HepG2 (cell line): ENCODE measurements around the gene INPP5E. TPM values are rescaled to one million over a fixed set of nuclear protein-coding genes. Genes with fewer than 3 reads are reported as not detected.

Experiments
- ATAC-seq: fragments of 200-7000 bp; cut with Tn5 transposase; 3 replicates; pipeline ENCODE4 v1.9.1; 2020; ENCODE audit warnings: mild to moderate bottlenecking, moderate library complexity
- BruUV-seq: library from RNA; stranded (reverse); fragments of 400-500 nt; replicated peaks from 2 replicates; lab custom pipeline; 2021; lab: Mats Ljungman, UMichigan
- CTCF ChIA-PET: fragments of 300-600 bp; formaldehyde crosslinking; extraction: SDS; loops from one replicate; lab custom pipeline; 2021; ENCODE audit warnings: low total read pairs, inconsistent platforms, low intra/inter-chr PET ratio; lab: Yijun Ruan, JAX
- POLR2A ChIA-PET: fragments of 350-600 bp; sonication (Branson Sonifier 250); formaldehyde crosslinking; loops from one replicate; lab custom pipeline; 2020; ENCODE audit warnings: antibody characterized with exemption, inconsistent platforms; lab: Yijun Ruan, JAX
- DNase-seq: peaks from one replicate; pipeline ENCODE4 v3.0.0-alpha.2; 2015; ENCODE audit warnings: low spot score
- FAIRE-seq: peaks from 3 replicates; lab custom pipeline; 2011; peaks lifted over from hg19 to GRCh38; lab: Jason Lieb, UNC
- H2AFZ ChIP-seq: one replicate; pipeline ENCODE4 v1.6.1; 2011; ENCODE audit warnings: low read length, inconsistent platforms
- H3K27ac ChIP-seq: fragments of 300-600 bp; 3 replicates; pipeline ENCODE4 v1.8.0; 2011; ENCODE audit warnings: mixed run types, mild to moderate bottlenecking, mixed read lengths, low read length, inconsistent platforms; ENCODE audit not compliant: insufficient read depth; ENCODE audit errors: extremely low read length
- H3K27me3 ChIP-seq, 2 experiments: fragments of 200-600 bp in 1 of 2; 2 replicates in 1 of 2; 3 replicates in 1 of 2; pipeline versions ENCODE4 v1.6.0 to v1.8.0; 2011; ENCODE audit warnings: low read length in 2 of 2, mild to moderate bottlenecking in 2 of 2, moderate library complexity in 2 of 2, inconsistent platforms in 1 of 2; ENCODE audit not compliant: insufficient read depth in 2 of 2, control insufficient read depth in 1 of 2
- H3K36me3 ChIP-seq, 2 experiments: fragments of 200-600 bp in 1 of 2; replicated peaks in 1 of 2; 2 replicates in 1 of 2; 3 replicates in 1 of 2; pipeline versions ENCODE4 v1.5.1 to v1.8.0; 2011; ENCODE audit warnings: low read length in 2 of 2, inconsistent platforms in 1 of 2; ENCODE audit not compliant: insufficient read depth in 2 of 2, control insufficient read depth in 1 of 2
- H3K4me1 ChIP-seq: 2 replicates; pipeline ENCODE4 v1.5.1; 2012; ENCODE audit warnings: low read length, inconsistent platforms; ENCODE audit not compliant: insufficient read depth
- H3K4me2 ChIP-seq: 2 replicates; pipeline ENCODE4 v1.6.0; 2011; ENCODE audit warnings: low read depth, low read length, inconsistent platforms
- H3K4me3 ChIP-seq, 3 experiments: fragments of 200-600 bp in 1 of 3; sonication (generic), shearing (Covaris generic) in 1 of 3; replicated peaks in 1 of 3; 2 replicates each; pipeline ENCODE4 v1.5.1; 2011 to 2016; ENCODE audit warnings: low read length in 3 of 3, inconsistent platforms in 2 of 3, low read depth in 2 of 3, mild to moderate bottlenecking in 2 of 3, control low read depth in 1 of 3, mixed read lengths in 1 of 3; ENCODE audit not compliant: insufficient read depth in 1 of 3
- H3K79me2 ChIP-seq: one replicate; pipeline ENCODE4 v1.6.1; 2011; ENCODE audit warnings: low read length, inconsistent platforms; ENCODE audit not compliant: insufficient read depth
- H3K9ac ChIP-seq: 2 replicates; pipeline ENCODE4 v1.6.0; 2011; ENCODE audit warnings: mild to moderate bottlenecking, low read depth, low read length, inconsistent platforms; ENCODE audit not compliant: insufficient read depth
- H3K9me3 ChIP-seq: 2 replicates; pipeline ENCODE4 v1.5.1; 2012; ENCODE audit warnings: mild to moderate bottlenecking, low read length
- H4K20me1 ChIP-seq: 2 replicates; pipeline ENCODE4 v1.6.0; 2011; ENCODE audit warnings: inconsistent platforms, mild to moderate bottlenecking, low read length, moderate library complexity; ENCODE audit not compliant: insufficient read depth
- KLF12 ChIP-seq: sonication (generic); formaldehyde crosslinking; IDR thresholded peaks from 2 replicates; pipeline ENCODE4 v1.4.0; 2020; ENCODE audit warnings: missing genetic modification reagents, borderline replicate concordance
- MXD4 ChIP-seq: IDR thresholded peaks from 2 replicates; pipeline ENCODE4 v1.6.1; 2016; ENCODE audit warnings: mild to moderate bottlenecking, missing biosample characterization, missing genetic modification reagents
- TBL1XR1 ChIP-seq: fragments of 150-350 bp; IDR thresholded peaks from 2 replicates; pipeline ENCODE4 v1.6.1; 2014; ENCODE audit warnings: borderline replicate concordance, low read length; ENCODE audit not compliant: partially characterized antibody
- ZNF10 ChIP-seq: sonication (generic); formaldehyde crosslinking; IDR thresholded peaks from 2 replicates; pipeline ENCODE4 v1.4.0; 2020; ENCODE audit warnings: mild to moderate bottlenecking, low read depth, missing genetic modification reagents, borderline replicate concordance
- ZNF205 ChIP-seq: IDR thresholded peaks from 2 replicates; pipeline ENCODE4 v1.6.1; 2018; ENCODE audit warnings: missing biosample characterization, missing genetic modification reagents
- ZNF207 ChIP-seq: fragments of 450-650 bp; IDR thresholded peaks from 2 replicates; pipeline ENCODE4 v1.6.1; 2016; ENCODE audit warnings: antibody characterized with exemption, borderline replicate concordance
- ZNF317 ChIP-seq: sonication (generic); formaldehyde crosslinking; IDR thresholded peaks from 2 replicates; pipeline ENCODE4 v1.5.0; 2020; ENCODE audit warnings: mild to moderate bottlenecking, missing genetic modification reagents
- ZNF33B ChIP-seq: sonication (generic); formaldehyde crosslinking; IDR thresholded peaks from 2 replicates; pipeline ENCODE4 v1.5.1; 2020; ENCODE audit warnings: mild to moderate bottlenecking, missing genetic modification reagents
- WGBS: methylation state at CpG from one replicate; pipeline ENCODE4 v1.1.6; 2017; ENCODE audit warnings: low lambda C conversion rate; 5-methylcytosine and 5-hydroxymethylcytosine counted together
- in situ Hi-C: cut with HindIII; loops from 2 replicates; pipeline ENCODE4 v1.10.0; 2017; ENCODE audit warnings: low pct_unique_long_range_greater_than_20kb; ENCODE audit not compliant: extremely low pct_ligation_motif_present
- intact Hi-C: fragments of 100-400 bp; cut with micrococcal nuclease; formaldehyde crosslinking; loops from one replicate; pipeline ENCODE4 v1.10.0; 2022; ENCODE audit not compliant: unreplicated experiment
- polyA plus RNA-seq, 8 experiments: library from polyadenylated mRNA; depleted of rRNA in 3 of 8; stranded (reverse) in 7 of 8; unstranded in 1 of 8; fragments of >200 nt; fragmentation: Illumina TruSeq in 4 of 8; extraction: Trizol in 4 of 8; gene quantifications; 2 replicates each; pipeline versions ENCODE4 v1.2.1 to v1.2.3, GENCODE V29; 2011 to 2016; ENCODE audit warnings: low read depth in 4 of 8, missing spikeins in 1 of 8, mixed read lengths in 1 of 8; ENCODE audit not compliant: insufficient read depth in 1 of 8
- total RNA-seq, 5 experiments: library from RNA; depleted of rRNA; stranded (reverse); fragments of >200 nt; fragmentation: Illumina TruSeq; extraction: Trizol; gene quantifications; 2 replicates each; pipeline ENCODE4 v1.2.3, GENCODE V29; 2016; ENCODE audit warnings: low read depth in 1 of 5
- TF ChIP-seq, protein P1 (sequence below): IDR thresholded peaks from 2 replicates; pipeline ENCODE4 v1.6.1; 2016; ENCODE audit warnings: low read depth
- TF ChIP-seq, protein P2 (sequence below): sonication (generic); formaldehyde crosslinking; IDR thresholded peaks from 2 replicates; pipeline ENCODE4 v1.4.0; 2020; ENCODE audit warnings: missing genetic modification reagents, borderline replicate concordance

INPP5E gene
- total and polyA plus RNA-seq, 2 of the 13 experiments (the other 11 are each of a cell fraction or from before 2014, with no cell fraction given) = 5.5 TPM

DNA sequence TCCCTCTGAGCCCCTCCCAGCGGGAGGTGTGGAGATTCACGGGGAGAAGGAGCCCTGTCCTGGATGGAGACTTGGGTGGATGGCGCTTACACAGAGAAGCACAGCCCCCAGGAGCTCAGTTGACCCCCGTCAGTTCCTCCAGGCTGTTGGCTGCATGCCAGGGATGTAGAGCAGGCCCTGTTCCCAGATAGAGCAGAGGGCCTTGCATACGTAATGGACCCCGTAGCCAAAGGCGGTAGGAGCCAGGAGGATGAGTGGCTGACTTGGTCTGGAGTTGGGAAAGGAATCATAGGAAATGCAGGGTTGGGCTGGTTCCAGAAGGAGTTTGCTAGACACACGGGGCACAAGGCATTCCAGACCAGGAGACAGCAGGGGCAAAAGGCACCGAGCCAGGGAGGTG, 26.7 kb downstream of the INPP5E start:
- no peak overlapping the region for H3K27ac ChIP-seq
- no peak overlapping the region for H2AFZ ChIP-seq
- no peak for ATAC-seq
- no peak for DNase-seq
- H3K36me3 ChIP-seq = peaks cover 28 to 49% of the 10 kb centered on the region in 2 experiments
- 97% methylated on average over 9 of the region's 9 CpGs for WGBS
- no TSS peak for BruUV-seq
- no peak overlapping the region for H3K4me3 ChIP-seq
- H3K9ac ChIP-seq = no peak overlapping the region
- intact Hi-C loops (no loop called here), in situ Hi-C loops (no loop called here)
- peaks cover 36% of the 10 kb centered on the region for H3K4me1 ChIP-seq
- no peak for TF ChIP-seq TBL1XR1
- ChIA-PET CTCF (no interaction called here), POLR2A (no interaction called here)
- H3K79me2 ChIP-seq = peaks cover 49% of the 10 kb centered on the region
- FAIRE-seq = no peak
- no peaks in the 10 kb centered on the region for H3K9me3 ChIP-seq
- no peak overlapping the region for H3K4me2 ChIP-seq
- H3K27me3 ChIP-seq = no peaks in the 10 kb centered on the region; a peak in 1 of 5 replicates
- peaks cover 8% of the 10 kb centered on the region for H4K20me1 ChIP-seq

DNA sequence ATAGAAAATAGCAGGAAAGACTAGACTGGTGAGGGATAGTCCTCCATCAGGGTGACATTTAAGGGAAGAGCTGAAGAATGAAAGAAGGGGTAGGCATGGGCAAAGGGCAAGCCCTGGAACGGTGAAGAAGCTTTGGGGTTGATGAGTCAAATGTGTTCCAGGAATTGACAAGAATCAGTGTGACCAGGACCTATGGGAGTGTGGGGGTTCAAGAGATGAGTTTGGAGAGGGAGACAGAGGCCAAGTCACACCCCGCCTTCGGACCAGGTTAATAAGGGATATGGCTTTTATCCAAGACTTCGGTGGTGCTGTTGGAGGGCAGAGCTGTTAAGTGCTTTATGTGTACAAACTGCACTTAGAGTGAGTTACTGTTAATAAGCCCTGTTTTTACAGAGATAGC, 28.3 kb downstream of the INPP5E start:
- Histone ChIP-seq H3K4me3 (peak overlapping the region; percentile 69 to 99 (median 89)), H3K9ac (peak overlapping the region; percentile 89), H3K27ac (peak overlapping the region; percentile 65), H3K27me3 (no peaks in the 10 kb centered on the region; a peak in 1 of 5 replicates), H3K79me2 (peaks cover 49% of the 10 kb centered on the region), H2AFZ (no peak overlapping the region), H3K4me1 (peaks cover 36% of the 10 kb centered on the region), H3K4me2 (peak overlapping the region; percentile 91), H4K20me1 (peaks cover 8% of the 10 kb centered on the region), H3K9me3 (no peaks in the 10 kb centered on the region), H3K36me3 (peaks cover 25 to 49% of the 10 kb centered on the region in 2 experiments)
- 42% methylated on average over 4 of the region's 4 CpGs for WGBS
- in situ Hi-C loops = no loop called here
- intact Hi-C loops = no loop called here
- FAIRE-seq (no peak), DNase-seq (no peak), ATAC-seq (no peak)
- ChIA-PET CTCF (no interaction called here), POLR2A (interaction anchor here (1.5 kb wide), 1 partner anchor 11 kb away, joined by 3 read pairs; the partner anchor contains the start of gene SNAPC4)
- TSS peak; percentile 71 for BruUV-seq
- TF ChIP-seq ZNF207 (no peak), ZNF317 (CRISPR knock-in tag) (no peak), KLF12 (CRISPR knock-in tag) (no peak), ZNF205 (CRISPR knock-in tag) (no peak), ZNF10 (CRISPR knock-in tag) (no peak), MXD4 (no peak), ZNF33B (CRISPR knock-in tag) (no peak)
- TF ChIP-seq, protein P1, sequence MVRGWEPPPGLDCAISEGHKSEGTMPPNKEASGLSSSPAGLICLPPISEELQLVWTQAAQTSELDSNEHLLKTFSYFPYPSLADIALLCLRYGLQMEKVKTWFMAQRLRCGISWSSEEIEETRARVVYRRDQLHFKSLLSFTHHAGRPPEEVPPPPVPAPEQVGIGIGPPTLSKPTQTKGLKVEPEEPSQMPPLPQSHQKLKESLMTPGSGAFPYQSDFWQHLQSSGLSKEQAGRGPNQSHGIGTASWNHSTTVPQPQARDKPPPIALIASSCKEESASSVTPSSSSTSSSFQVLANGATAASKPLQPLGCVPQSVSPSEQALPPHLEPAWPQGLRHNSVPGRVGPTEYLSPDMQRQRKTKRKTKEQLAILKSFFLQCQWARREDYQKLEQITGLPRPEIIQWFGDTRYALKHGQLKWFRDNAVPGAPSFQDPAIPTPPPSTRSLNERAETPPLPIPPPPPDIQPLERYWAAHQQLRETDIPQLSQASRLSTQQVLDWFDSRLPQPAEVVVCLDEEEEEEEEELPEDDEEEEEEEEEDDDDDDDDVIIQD = no peak
- TF ChIP-seq, protein P2, sequence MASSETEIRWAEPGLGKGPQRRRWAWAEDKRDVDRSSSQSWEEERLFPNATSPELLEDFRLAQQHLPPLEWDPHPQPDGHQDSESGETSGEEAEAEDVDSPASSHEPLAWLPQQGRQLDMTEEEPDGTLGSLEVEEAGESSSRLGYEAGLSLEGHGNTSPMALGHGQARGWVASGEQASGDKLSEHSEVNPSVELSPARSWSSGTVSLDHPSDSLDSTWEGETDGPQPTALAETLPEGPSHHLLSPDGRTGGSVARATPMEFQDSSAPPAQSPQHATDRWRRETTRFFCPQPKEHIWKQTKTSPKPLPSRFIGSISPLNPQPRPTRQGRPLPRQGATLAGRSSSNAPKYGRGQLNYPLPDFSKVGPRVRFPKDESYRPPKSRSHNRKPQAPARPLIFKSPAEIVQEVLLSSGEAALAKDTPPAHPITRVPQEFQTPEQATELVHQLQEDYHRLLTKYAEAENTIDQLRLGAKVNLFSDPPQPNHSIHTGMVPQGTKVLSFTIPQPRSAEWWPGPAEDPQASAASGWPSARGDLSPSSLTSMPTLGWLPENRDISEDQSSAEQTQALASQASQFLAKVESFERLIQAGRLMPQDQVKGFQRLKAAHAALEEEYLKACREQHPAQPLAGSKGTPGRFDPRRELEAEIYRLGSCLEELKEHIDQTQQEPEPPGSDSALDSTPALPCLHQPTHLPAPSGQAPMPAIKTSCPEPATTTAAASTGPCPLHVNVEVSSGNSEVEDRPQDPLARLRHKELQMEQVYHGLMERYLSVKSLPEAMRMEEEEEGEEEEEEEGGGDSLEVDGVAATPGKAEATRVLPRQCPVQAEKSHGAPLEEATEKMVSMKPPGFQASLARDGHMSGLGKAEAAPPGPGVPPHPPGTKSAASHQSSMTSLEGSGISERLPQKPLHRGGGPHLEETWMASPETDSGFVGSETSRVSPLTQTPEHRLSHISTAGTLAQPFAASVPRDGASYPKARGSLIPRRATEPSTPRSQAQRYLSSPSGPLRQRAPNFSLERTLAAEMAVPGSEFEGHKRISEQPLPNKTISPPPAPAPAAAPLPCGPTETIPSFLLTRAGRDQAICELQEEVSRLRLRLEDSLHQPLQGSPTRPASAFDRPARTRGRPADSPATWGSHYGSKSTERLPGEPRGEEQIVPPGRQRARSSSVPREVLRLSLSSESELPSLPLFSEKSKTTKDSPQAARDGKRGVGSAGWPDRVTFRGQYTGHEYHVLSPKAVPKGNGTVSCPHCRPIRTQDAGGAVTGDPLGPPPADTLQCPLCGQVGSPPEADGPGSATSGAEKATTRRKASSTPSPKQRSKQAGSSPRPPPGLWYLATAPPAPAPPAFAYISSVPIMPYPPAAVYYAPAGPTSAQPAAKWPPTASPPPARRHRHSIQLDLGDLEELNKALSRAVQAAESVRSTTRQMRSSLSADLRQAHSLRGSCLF = no peak
